MCF 10A (cell line): ENCODE data around the gene TOB2. TPM values are rescaled to one million over a fixed set of nuclear protein-coding genes. Genes with fewer than 3 reads are reported as not detected.
A peak's percentile ranks its signal among the peaks of the same experiment; 100 is the strongest.
"Not testable (repeated sequence)": the region's sequence is repeated elsewhere in the genome, so short reads cannot be mapped to it uniquely, and the experiment has no call there.

Experiments used
- BruUV-seq: library from RNA; stranded (reverse); fragments of 400-500 nt; replicated peaks from 2 replicates; lab custom pipeline; 2021; lab: Mats Ljungman, UMichigan
- CTCF ChIA-PET: fragments of 300-600 bp; sonication (Branson Sonifier 250); formaldehyde crosslinking; extraction: SDS; loops from one replicate; lab custom pipeline; 2021; ENCODE audit warnings: antibody characterized with exemption, inconsistent platforms; lab: Yijun Ruan, JAX
- POLR2A ChIA-PET: fragments of 300-600, 350-650 bp; sonication (Branson Sonifier 250); formaldehyde crosslinking; extraction: SDS; loops from one replicate; lab custom pipeline; 2020; ENCODE audit warnings: antibody characterized with exemption, inconsistent platforms; lab: Yijun Ruan, JAX
- DNase-seq: peaks from one replicate; pipeline ENCODE4 v3.0.0-alpha.2; 2018; ENCODE audit not compliant: unreplicated experiment
- H3K27ac Mint-ChIP-seq: one replicate; pipeline ENCODE4 v1.8.0; 2022; ENCODE audit warnings: mild to moderate bottlenecking, low read depth, mixed read lengths; ENCODE audit not compliant: unreplicated experiment
- H3K27me3 Mint-ChIP-seq: one replicate; pipeline ENCODE4 v1.8.0; 2022; ENCODE audit warnings: mixed read lengths; ENCODE audit not compliant: insufficient read depth, unreplicated experiment
- H3K36me3 Mint-ChIP-seq: one replicate; pipeline ENCODE4 v1.8.0; 2022; ENCODE audit warnings: mild to moderate bottlenecking, moderate library complexity, mixed read lengths; ENCODE audit not compliant: insufficient read depth, unreplicated experiment
- H3K4me1 Mint-ChIP-seq: one replicate; pipeline ENCODE4 v1.8.0; 2022; ENCODE audit warnings: mixed read lengths; ENCODE audit not compliant: insufficient read depth, unreplicated experiment
- H3K4me3 Mint-ChIP-seq: one replicate; pipeline ENCODE4 v1.8.0; 2022; ENCODE audit warnings: mild to moderate bottlenecking, moderate library complexity, mixed read lengths; ENCODE audit not compliant: unreplicated experiment
- H3K9me3 Mint-ChIP-seq: one replicate; pipeline ENCODE4 v1.8.0; 2022; ENCODE audit warnings: mixed read lengths; ENCODE audit not compliant: unreplicated experiment
- intact Hi-C: fragments of 100-400 bp; cut with micrococcal nuclease; formaldehyde crosslinking; loops from 2 replicates; pipeline ENCODE4 v1.14.1; 2022
- total RNA-seq: library from RNA; stranded (reverse); gene quantifications from 2 replicates; pipeline ENCODE4 v1.2.3, GENCODE V29; 2022
- TF ChIP-seq, protein P1 (sequence below): fragments of 200-600 bp; IDR thresholded peaks from one replicate; pipeline ENCODE4 v1.8.0; 2022; ENCODE audit warnings: antibody characterized with exemption, mild to moderate bottlenecking; ENCODE audit not compliant: unreplicated experiment

Gene TOB2
- total RNA-seq, 1 experiment from 2014 or later: 25.4 TPM

DNA sequence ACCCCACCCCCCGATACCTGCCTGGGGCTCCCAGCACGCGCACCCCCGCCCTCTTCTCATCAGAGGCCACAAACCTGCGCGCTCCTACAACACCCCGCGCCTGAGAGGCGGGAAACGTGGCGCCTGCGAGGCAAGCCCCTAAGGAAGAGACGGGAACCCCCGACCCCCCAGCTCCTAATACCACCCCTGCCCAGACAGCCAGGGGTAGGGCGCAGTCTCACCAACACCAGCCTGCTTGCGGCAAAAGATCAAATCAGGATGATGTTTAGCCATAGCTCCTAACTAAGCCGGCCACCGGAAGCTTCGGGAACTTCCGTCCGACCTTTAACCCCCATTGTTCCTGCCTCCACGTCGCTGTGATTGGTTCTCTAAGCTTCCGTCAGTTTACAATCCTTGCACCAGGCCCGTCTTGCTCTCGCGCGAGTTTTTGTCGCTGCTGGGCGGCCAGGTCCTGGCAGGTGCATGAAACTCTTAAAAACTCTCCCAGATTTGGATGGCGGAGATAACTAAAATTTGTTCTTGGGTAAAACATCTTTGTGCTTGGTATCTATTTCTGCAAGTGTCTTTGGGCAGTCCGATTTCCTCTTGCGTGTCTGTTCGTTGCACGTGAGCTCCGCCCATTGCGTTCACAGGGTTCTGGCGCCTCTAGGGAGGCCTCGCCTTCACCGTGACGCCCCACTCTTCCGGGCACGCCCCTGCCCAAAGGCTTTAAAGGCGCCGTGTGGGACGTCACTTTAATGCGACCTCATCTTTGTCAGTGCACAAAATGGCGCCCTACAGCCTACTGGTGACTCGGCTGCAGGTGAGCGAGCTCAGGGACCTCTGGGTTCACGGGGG is 22.0 kb upstream of the TOB2 start, which contains the start of the genes ACO2 and PHF5A:
ACO2 (plus strand) TSS at position 737 of the 837 bp plus-strand sequence; CDS start at position 767, 30 bp downstream.
PHF5A (minus strand) TSS at position 312 of the 837 bp plus-strand sequence; CDS start at position 273, 39 bp downstream.
- CTCF ChIA-PET: interaction anchor here (0.5 to 3.5 kb wide), 8 partner anchors 18 to 188 kb away, joined by 3 to 14 read pairs (median 4); partner anchors contain the start of gene POLR3H
- H3K27ac Mint-ChIP-seq: peak within 1 kb of the TSS; percentile 100
- peaks cover 53% of the 10 kb centered on the region for H3K36me3 Mint-ChIP-seq
- intact Hi-C loops: no loop called here
- DNase-seq: peak; percentile 98
- no peaks in the 10 kb centered on the region for H3K27me3 Mint-ChIP-seq
- H3K4me1 Mint-ChIP-seq: peaks cover 33% of the 10 kb centered on the region
- BruUV-seq: no TSS peak
- POLR2A ChIA-PET: interaction anchor here (0.7 to 5.9 kb wide), 35 partner anchors 8 to 612 kb away, joined by 3 to 302 read pairs (median 5); partner anchors contain the start of genes EP300, PMM1, POLR3H and RANGAP1
- H3K9me3 Mint-ChIP-seq: no peaks in the 10 kb centered on the region
- peak within 1 kb of the TSS; percentile 96 for H3K4me3 Mint-ChIP-seq
- TF ChIP-seq, protein P1, sequence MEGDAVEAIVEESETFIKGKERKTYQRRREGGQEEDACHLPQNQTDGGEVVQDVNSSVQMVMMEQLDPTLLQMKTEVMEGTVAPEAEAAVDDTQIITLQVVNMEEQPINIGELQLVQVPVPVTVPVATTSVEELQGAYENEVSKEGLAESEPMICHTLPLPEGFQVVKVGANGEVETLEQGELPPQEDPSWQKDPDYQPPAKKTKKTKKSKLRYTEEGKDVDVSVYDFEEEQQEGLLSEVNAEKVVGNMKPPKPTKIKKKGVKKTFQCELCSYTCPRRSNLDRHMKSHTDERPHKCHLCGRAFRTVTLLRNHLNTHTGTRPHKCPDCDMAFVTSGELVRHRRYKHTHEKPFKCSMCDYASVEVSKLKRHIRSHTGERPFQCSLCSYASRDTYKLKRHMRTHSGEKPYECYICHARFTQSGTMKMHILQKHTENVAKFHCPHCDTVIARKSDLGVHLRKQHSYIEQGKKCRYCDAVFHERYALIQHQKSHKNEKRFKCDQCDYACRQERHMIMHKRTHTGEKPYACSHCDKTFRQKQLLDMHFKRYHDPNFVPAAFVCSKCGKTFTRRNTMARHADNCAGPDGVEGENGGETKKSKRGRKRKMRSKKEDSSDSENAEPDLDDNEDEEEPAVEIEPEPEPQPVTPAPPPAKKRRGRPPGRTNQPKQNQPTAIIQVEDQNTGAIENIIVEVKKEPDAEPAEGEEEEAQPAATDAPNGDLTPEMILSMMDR: no peak

DNA sequence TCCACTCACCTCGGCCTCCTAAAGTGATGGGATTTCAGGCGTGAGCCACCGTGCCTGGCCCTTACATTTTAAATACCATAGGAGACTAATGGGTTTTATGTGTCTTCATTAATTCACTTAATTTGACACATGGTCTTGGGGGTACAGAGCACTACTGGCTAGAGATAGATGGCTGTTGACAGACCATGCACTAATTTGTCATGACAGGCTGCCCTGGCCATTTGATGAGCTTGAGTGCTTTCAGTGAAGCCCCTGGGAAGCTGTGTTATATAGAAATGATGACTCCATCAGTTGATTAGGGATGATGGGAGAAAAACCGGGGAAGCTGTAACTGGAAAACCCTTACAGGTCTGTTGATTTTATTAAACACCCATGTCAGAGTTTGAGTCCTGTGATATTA is 15.3 kb upstream of the TOB2 start:
- DNase-seq: no peak
- intact Hi-C loops: no loop called here
- no peak overlapping the region for H3K27ac Mint-ChIP-seq
- ChIA-PET POLR2A (interaction anchor here (12.2 kb wide), 1 partner anchor 15 kb away, joined by 113 read pairs; the partner anchor contains the start of gene TOB2), CTCF (interaction anchor here (0.6 to 2.0 kb wide), 2 partner anchors 56 to 59 kb away, joined by 3 to 9 read pairs; no protein-coding TSS in a partner anchor)
- peaks cover 88% of the 10 kb centered on the region for H3K36me3 Mint-ChIP-seq
- no peak overlapping the region for H3K4me3 Mint-ChIP-seq
- no TSS peak for BruUV-seq
- TF ChIP-seq, protein P1: no peak
- H3K4me1 Mint-ChIP-seq: no peaks in the 10 kb centered on the region
- H3K9me3 Mint-ChIP-seq: no peaks in the 10 kb centered on the region
- no peaks in the 10 kb centered on the region for H3K27me3 Mint-ChIP-seq

DNA sequence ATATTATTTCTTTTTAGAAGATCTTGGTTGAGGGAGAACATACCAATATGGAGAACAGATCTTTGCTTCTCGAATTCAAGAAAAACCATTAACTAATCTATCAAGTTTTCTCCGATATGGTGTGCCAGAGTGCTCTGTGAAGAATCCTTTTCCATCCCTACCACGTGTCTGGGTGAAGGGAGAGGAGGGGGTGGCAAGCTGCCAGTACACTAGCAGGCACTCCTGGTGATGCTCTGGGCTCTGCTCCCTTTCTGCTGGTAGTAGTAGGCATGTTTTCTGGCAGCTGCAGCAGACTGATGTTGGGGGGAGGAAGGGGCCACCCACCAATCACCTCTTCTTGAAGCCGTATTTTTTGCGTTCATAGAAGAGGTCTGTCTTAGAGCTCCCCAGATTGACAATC is 13.5 kb upstream of the TOB2 start:
- CTCF ChIA-PET, H3K9me3 Mint-ChIP-seq, BruUV-seq, H3K27me3 Mint-ChIP-seq, H3K27ac Mint-ChIP-seq, DNase-seq, intact Hi-C loops, H3K4me1 Mint-ChIP-seq, H3K4me3 Mint-ChIP-seq: not testable (repeated sequence)
- POLR2A ChIA-PET: interaction anchor here (2.1 to 12.2 kb wide), 2 partner anchors 8 to 13 kb away, joined by 8 to 113 read pairs; partner anchors contain the start of genes ACO2, PHF5A and TOB2
- H3K36me3 Mint-ChIP-seq: peaks cover 87% of the 10 kb centered on the region

DNA sequence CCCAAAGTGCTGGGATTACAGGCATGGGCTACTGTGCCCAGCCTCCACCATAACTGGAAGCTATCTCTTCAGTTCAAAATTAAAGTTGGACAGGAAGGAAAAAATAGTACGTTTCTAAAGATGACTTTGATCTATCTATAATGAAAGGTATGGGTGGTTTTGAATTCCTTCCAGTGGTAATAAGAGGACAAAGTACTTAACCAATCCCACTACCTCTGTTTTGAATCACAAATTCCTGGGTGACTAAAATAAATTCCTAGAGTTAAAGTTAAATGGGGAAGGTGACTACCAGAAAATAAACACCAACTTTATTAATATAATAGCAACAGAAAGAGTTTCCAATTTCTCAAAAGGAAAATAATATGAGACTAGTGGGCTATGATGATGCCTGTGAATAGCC is 12.8 kb upstream of the TOB2 start:
- Mint-ChIP-seq H3K27me3 (no peaks in the 10 kb centered on the region), H3K27ac (no peak overlapping the region), H3K36me3 (peaks cover 81% of the 10 kb centered on the region), H3K4me1 (no peaks in the 10 kb centered on the region), H3K9me3 (no peaks in the 10 kb centered on the region), H3K4me3 (no peak overlapping the region)
- intact Hi-C loops: no loop called here
- DNase-seq: no peak
- BruUV-seq: no TSS peak
- TF ChIP-seq, protein P1: no peak
- POLR2A ChIA-PET: interaction anchor here (0.6 to 12.2 kb wide), 3 partner anchors 9 to 106 kb away, joined by 3 to 113 read pairs (median 8); partner anchors contain the start of genes ACO2, PHF5A and TOB2
- CTCF ChIA-PET: no interaction called here
